Measurements from ENCODE around the gene CSF3. TPM values are rescaled to one million over a fixed set of nuclear protein-coding genes. Genes with fewer than 3 reads are reported as not detected.

The CSF3 gene
- polyA plus RNA-seq, 1 donor: not detected

DNA sequence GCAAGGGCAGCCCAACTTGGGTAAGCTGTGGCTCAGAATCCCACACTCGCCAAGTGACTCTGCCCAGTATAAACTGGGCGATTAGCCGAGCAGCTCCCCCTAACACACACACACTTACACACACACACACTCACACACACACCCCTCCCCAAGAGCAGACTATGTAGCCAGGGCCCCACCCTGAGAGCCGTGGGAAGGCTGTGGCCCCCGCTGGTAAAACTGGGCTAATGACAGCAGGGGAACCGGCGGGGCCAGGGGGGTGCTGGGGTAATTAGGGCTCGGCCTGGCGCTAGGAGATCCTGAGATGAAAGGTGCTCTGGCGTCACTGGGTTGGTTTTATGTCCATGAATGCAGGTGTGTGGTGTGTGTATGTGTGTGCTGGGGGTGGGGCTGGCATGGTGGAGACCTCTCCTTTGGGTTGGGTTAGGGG, 46.4 kb downstream of the CSF3 start:
- no peaks in the 10 kb centered on the region for H3K27me3 ChIP-seq (ENCODE audit: control insufficient read depth, insufficient read depth, low read length)
- peak overlapping the region; percentile 63 for H3K27ac ChIP-seq (ENCODE audit: low read length)
- H3K9me3 ChIP-seq (ENCODE audit: control insufficient read depth, low read depth, low read length): no peaks in the 10 kb centered on the region
- peaks cover 36% of the 10 kb centered on the region for H3K4me1 ChIP-seq (ENCODE audit: control insufficient read depth, insufficient read depth, low read length)
- no CpG with 5 or more reads among the region's 10 CpGs for WGBS (ENCODE audit: insufficient coverage, low lambda C conversion rate)
- DNase-seq: peak; percentile 53 to 73
- H3K4me3 ChIP-seq (ENCODE audit: low read length): no peak overlapping the region
- no peaks in the 10 kb centered on the region for H3K36me3 ChIP-seq (ENCODE audit: control insufficient read depth, insufficient read depth, low read length)

- Histone ChIP-seq H3K4me3 (ENCODE audit: low read length) (peak within 1 kb of the TSS; percentile 99), H3K9me3 (ENCODE audit: control insufficient read depth, low read depth, low read length) (no peaks in the 10 kb centered on the region), H3K4me1 (ENCODE audit: control insufficient read depth, insufficient read depth, low read length) (peaks cover 45% of the 10 kb centered on the region), H3K36me3 (ENCODE audit: control insufficient read depth, insufficient read depth, low read length) (no peaks in the 10 kb centered on the region), H3K27ac (ENCODE audit: low read length) (peak within 1 kb of the TSS; percentile 99), H3K27me3 (ENCODE audit: control insufficient read depth, insufficient read depth, low read length) (no peaks in the 10 kb centered on the region)
- no CpG with 5 or more reads among the region's 83 CpGs for WGBS (ENCODE audit: insufficient coverage, low lambda C conversion rate)
- DNase-seq: peak; percentile 59 to 81
Observed at GRCh38 chr17:40062329-40063186, 47.3 kb downstream of the CSF3 start, which contains the start of gene THRA. THRA (plus strand) TSS chr17:40062965; CDS start chr17:40074489, 11,524 bp downstream.

DNA sequence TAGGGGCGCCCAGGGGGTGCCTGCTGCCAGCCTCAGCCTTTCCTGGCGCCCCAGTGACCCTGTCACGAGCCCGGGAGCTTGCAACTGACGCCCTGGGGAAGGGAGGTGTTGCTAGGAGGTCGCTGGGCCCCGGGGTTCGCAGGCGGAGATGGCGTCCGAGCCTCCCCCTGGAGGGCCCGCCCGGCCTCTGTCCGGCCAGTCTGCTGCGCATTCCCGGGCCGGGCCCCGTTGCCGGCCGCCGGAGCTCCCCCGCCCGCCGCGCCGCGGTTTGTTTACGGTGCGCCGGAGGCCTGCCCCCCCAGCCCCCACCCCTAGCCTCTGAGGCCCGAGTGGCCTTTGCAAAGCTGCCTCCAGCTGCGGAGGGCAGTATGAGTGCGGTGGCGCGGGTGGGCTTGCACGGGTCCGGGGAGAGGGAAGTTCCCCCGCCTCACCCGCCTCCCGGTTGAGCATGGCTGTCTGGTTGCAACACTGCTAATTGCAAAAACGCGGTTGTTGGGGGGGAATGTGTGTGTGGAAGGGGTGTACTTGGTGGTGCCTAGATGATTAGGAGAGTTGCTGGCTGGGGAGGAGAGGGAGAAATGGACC, 48.0 kb downstream of the CSF3 start:
- peaks cover 3% of the 10 kb centered on the region for H3K36me3 ChIP-seq (ENCODE audit: control insufficient read depth, insufficient read depth, low read length)
- no CpG with 5 or more reads among the region's 42 CpGs for WGBS (ENCODE audit: insufficient coverage, low lambda C conversion rate)
- DNase-seq: peak; percentile 32 to 75
- peak overlapping the region; percentile 99 for H3K4me3 ChIP-seq (ENCODE audit: low read length)
- no peaks in the 10 kb centered on the region for H3K27me3 ChIP-seq (ENCODE audit: control insufficient read depth, insufficient read depth, low read length)
- no peaks in the 10 kb centered on the region for H3K9me3 ChIP-seq (ENCODE audit: control insufficient read depth, low read depth, low read length)
- H3K4me1 ChIP-seq (ENCODE audit: control insufficient read depth, insufficient read depth, low read length): peaks cover 51% of the 10 kb centered on the region
- H3K27ac ChIP-seq (ENCODE audit: low read length): peak overlapping the region; percentile 99

DNA sequence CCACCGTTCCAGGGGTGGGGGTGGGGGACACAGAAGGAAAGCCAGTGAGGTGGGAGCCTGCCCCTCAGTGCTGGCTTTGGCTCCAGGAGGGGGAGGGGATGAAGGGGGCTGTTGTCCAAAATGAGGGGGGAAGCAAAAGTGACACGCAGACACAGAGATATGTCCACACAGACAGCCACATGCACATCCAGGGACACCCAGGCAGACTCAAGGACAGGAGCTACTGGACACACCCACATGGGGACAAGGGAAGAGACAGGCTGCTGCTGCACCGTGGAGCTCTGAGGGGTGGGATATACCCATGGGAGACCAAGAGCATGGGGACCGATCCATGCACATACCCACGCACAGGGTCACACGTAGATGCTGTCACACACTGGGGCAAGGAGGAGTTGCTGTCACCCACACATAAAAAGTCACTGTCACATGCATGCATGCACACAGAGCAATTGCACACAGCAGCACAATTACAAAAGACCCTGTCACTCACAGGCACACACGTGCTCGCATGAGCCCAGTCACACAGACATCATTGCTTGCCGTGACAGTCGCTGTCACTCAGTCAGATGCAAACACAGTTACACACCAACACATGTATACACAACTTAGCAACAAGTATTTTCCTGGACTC, 48.8 kb downstream of the CSF3 start:
- Histone ChIP-seq H3K4me3 (ENCODE audit: low read length) (peak overlapping the region; percentile 99), H3K27me3 (ENCODE audit: control insufficient read depth, insufficient read depth, low read length) (no peaks in the 10 kb centered on the region), H3K4me1 (ENCODE audit: control insufficient read depth, insufficient read depth, low read length) (peaks cover 56% of the 10 kb centered on the region), H3K9me3 (ENCODE audit: control insufficient read depth, low read depth, low read length) (no peaks in the 10 kb centered on the region), H3K27ac (ENCODE audit: low read length) (peak overlapping the region; percentile 99), H3K36me3 (ENCODE audit: control insufficient read depth, insufficient read depth, low read length) (peaks cover 3% of the 10 kb centered on the region)
- peak; percentile 56 to 72 for DNase-seq
- WGBS (ENCODE audit: insufficient coverage, low lambda C conversion rate): no CpG with 5 or more reads among the region's 10 CpGs

DNA sequence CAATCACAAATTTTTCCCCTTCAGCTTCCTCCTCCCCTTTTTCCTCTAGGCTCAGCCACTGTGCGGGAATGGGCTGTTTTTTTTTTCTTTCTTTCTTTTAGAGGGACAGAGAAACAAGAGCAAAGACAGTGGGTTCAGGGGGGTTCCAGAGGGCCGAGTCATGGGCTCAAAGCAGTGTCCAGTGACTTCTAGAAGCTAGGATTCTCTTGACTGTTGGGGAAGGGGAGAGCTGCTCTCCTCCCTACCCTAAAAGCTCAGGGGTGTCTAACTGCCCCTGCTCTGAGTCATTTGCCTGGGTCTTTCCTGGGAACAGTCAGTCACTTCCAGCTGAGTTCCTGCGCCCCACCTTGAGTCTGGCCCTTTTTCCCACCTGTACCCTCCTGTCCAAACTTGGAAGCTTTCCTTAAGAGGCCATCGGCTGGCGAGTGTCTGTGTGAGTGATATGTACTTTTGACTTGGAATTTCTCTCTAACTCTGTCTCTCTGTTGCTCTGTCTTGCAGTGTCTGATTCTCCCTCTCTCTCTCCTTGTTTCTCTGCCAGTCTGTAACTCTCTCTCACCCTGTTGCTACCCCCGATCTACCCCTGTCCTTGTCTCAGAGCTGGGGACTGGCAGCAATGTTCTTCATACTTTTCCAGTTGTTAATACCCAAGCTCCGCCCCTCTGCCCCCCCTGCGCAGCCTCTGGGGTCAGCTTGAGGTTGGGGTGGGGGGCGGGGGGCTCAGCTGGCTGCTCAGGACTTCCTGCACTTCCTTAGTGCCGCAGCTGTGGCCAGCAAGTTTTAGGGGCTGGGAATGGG, 49.9 kb downstream of the CSF3 start:
- Histone ChIP-seq H3K9me3 (ENCODE audit: control insufficient read depth, low read depth, low read length) (no peaks in the 10 kb centered on the region), H3K27me3 (ENCODE audit: control insufficient read depth, insufficient read depth, low read length) (no peaks in the 10 kb centered on the region), H3K36me3 (ENCODE audit: control insufficient read depth, insufficient read depth, low read length) (peaks cover 3% of the 10 kb centered on the region), H3K27ac (ENCODE audit: low read length) (peak overlapping the region; percentile 99), H3K4me1 (ENCODE audit: control insufficient read depth, insufficient read depth, low read length) (peaks cover 67% of the 10 kb centered on the region), H3K4me3 (ENCODE audit: low read length) (peak overlapping the region; percentile 99)
- DNase-seq: peak in 1 of 2 donors; percentile 63
- 0% methylated on average over 1 of the region's 10 CpGs for WGBS (ENCODE audit: insufficient coverage, low lambda C conversion rate)

DNA sequence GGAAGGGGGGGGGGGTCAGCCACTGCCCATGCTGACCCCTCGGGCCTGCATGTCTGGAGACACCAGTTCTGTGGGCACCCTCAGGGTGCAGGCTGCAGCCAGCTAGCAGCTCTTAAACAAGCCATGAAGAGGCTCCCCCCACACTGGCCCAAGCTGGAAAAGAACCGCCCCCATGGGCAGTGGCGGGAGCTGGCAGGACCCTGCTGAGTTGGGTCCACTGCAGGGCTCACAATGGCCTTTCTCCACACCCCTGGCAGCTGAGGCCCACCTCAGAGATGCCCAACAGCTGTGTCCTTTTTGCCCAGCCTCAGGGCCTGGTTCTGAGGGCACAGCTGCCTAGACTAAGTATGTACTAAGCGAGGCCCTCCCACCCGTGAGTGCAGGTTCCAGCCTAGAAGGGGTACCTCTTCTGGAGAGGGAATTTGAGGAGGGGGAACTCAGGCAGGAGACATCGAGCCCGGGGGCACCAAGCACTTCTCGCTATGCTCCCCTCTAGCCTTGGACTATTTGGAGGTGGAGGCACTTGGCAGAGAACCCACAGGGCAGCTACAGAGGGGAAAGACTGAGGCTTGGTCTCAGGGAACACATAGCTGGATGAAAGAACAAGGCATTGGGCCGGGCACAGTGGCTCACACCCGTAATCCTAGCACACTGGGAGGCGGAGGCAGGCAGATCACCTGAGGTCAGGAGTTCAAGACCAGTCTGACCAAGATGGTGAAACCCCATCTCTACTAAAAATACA, 50.7 kb downstream of the CSF3 start:
- no peaks in the 10 kb centered on the region for H3K27me3 ChIP-seq (ENCODE audit: control insufficient read depth, insufficient read depth, low read length)
- DNase-seq: no peak
- peaks cover 74% of the 10 kb centered on the region for H3K4me1 ChIP-seq (ENCODE audit: control insufficient read depth, insufficient read depth, low read length)
- H3K27ac ChIP-seq (ENCODE audit: low read length): peak overlapping the region; percentile 99
- no peak overlapping the region for H3K4me3 ChIP-seq (ENCODE audit: low read length)
- no peaks in the 10 kb centered on the region for H3K9me3 ChIP-seq (ENCODE audit: control insufficient read depth, low read depth, low read length)
- peaks cover 3% of the 10 kb centered on the region for H3K36me3 ChIP-seq (ENCODE audit: control insufficient read depth, insufficient read depth, low read length)
- no CpG with 5 or more reads among the region's 11 CpGs for WGBS (ENCODE audit: insufficient coverage, low lambda C conversion rate)

Other genes with a start within 250 kb of the CSF3 start
- 2.4 TPM for gene IKZF3, start 151.1 kb upstream of the CSF3 start, polyA plus RNA-seq
- gene ZPBP2, start 147.2 kb upstream of the CSF3 start, polyA plus RNA-seq: 0.03 TPM
- 59.7 TPM for gene GSDMB, start 96.8 kb upstream of the CSF3 start, polyA plus RNA-seq
- 69.6 TPM for gene ORMDL3, start 87.8 kb upstream of the CSF3 start, polyA plus RNA-seq
- gene LRRC3C, start 87.7 kb upstream of the CSF3 start, polyA plus RNA-seq: not detected
- gene GSDMA, start 52.4 kb upstream of the CSF3 start, polyA plus RNA-seq: 0.24 TPM
- 73.3 TPM for gene PSMD3, start 34.6 kb upstream of the CSF3 start, polyA plus RNA-seq
- 77.3 TPM for gene MED24, start 39.0 kb downstream of the CSF3 start, polyA plus RNA-seq
- gene THRA, start 47.5 kb downstream of the CSF3 start, polyA plus RNA-seq: 61.7 TPM
- 2.5 TPM for gene NR1D1, start 85.1 kb downstream of the CSF3 start, polyA plus RNA-seq
- gene MSL1, start 106.5 kb downstream of the CSF3 start, polyA plus RNA-seq: 130 TPM
- gene CASC3, start 125.1 kb downstream of the CSF3 start, polyA plus RNA-seq: 66.4 TPM
- gene RAPGEFL1, start 162.0 kb downstream of the CSF3 start, polyA plus RNA-seq: 15.0 TPM
- 24.5 TPM for gene WIPF2, start 203.9 kb downstream of the CSF3 start, polyA plus RNA-seq

All from large intestine (tissue), 3 donors.